ENCODE measurements around the gene TCEANC.

Gene TCEANC

GRCh38 chrX:13697976-13698375 is 45.0 kb downstream of the TCEANC start:
- no peak overlapping the region for H3K4me3 ChIP-seq (ENCODE audit: low read length)
- H3K36me3 ChIP-seq (ENCODE audit: control insufficient read depth, insufficient read depth, low read length) = no peaks in the 10 kb centered on the region
- no peaks in the 10 kb centered on the region for H3K27me3 ChIP-seq (ENCODE audit: control insufficient read depth, insufficient read depth, low read length)
- no peak overlapping the region for H3K9ac ChIP-seq (ENCODE audit: low read length)
- H3K27ac ChIP-seq (ENCODE audit: low read depth, low read length) = no peak overlapping the region
- H3K4me1 ChIP-seq (ENCODE audit: control insufficient read depth, insufficient read depth, low read length) = peaks cover 4% of the 10 kb centered on the region

DNA sequence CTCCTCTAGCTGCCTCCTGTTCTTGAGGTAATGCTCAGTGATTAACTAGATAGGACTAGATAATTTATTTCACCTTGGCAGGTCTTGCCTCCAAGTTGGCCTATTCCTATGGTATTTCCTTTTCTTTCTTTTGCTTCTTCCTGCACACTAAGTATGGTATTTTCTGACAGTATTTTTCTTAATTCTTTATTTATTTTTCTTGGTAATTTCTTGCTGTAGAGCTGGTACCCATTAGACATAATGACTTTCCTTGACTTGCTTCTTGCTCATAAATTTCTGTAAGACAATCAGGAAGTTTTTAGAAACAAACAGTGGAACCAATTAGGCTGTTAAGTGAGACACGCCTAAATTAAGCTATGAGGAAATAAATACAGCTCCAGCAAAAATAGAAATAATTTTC is 45.5 kb downstream of the TCEANC start:
- no peaks in the 10 kb centered on the region for H3K27me3 ChIP-seq (ENCODE audit: control insufficient read depth, insufficient read depth, low read length)
- no peak overlapping the region for H3K27ac ChIP-seq (ENCODE audit: low read depth, low read length)
- no peak overlapping the region for H3K4me3 ChIP-seq (ENCODE audit: low read length)
- no peak overlapping the region for H3K9ac ChIP-seq (ENCODE audit: low read length)
- H3K4me1 ChIP-seq (ENCODE audit: control insufficient read depth, insufficient read depth, low read length) = peaks cover under 1% of the 10 kb centered on the region
- no peaks in the 10 kb centered on the region for H3K36me3 ChIP-seq (ENCODE audit: control insufficient read depth, insufficient read depth, low read length)

- H3K4me3 ChIP-seq (ENCODE audit: low read length) = no peak overlapping the region
- H3K27ac ChIP-seq (ENCODE audit: low read depth, low read length) = no peak overlapping the region
- H3K27me3 ChIP-seq (ENCODE audit: control insufficient read depth, insufficient read depth, low read length) = no peaks in the 10 kb centered on the region
- H3K36me3 ChIP-seq (ENCODE audit: control insufficient read depth, insufficient read depth, low read length) = no peaks in the 10 kb centered on the region
- H3K9ac ChIP-seq (ENCODE audit: low read length) = no peak overlapping the region
- no peaks in the 10 kb centered on the region for H3K4me1 ChIP-seq (ENCODE audit: control insufficient read depth, insufficient read depth, low read length)
These were observed 46.4 kb downstream of the TCEANC start for GRCh38 chrX:13699183-13699826.

GRCh38 chrX:13700380-13700779 is 47.4 kb downstream of the TCEANC start:
- H3K27ac ChIP-seq (ENCODE audit: low read depth, low read length) = no peak overlapping the region
- H3K9ac ChIP-seq (ENCODE audit: low read length) = no peak overlapping the region
- no peaks in the 10 kb centered on the region for H3K4me1 ChIP-seq (ENCODE audit: control insufficient read depth, insufficient read depth, low read length)
- no peak overlapping the region for H3K4me3 ChIP-seq (ENCODE audit: low read length)
- no peaks in the 10 kb centered on the region for H3K27me3 ChIP-seq (ENCODE audit: control insufficient read depth, insufficient read depth, low read length)
- no peaks in the 10 kb centered on the region for H3K36me3 ChIP-seq (ENCODE audit: control insufficient read depth, insufficient read depth, low read length)

GRCh38 chrX:13702111-13702789 is 49.3 kb downstream of the TCEANC start:
- Histone ChIP-seq H3K27me3 (ENCODE audit: control insufficient read depth, insufficient read depth, low read length) (no peaks in the 10 kb centered on the region), H3K27ac (ENCODE audit: low read depth, low read length) (no peak overlapping the region), H3K36me3 (ENCODE audit: control insufficient read depth, insufficient read depth, low read length) (no peaks in the 10 kb centered on the region), H3K4me3 (ENCODE audit: low read length) (no peak overlapping the region), H3K4me1 (ENCODE audit: control insufficient read depth, insufficient read depth, low read length) (no peaks in the 10 kb centered on the region), H3K9ac (ENCODE audit: low read length) (no peak overlapping the region)

GRCh38 chrX:13703135-13703534 is 50.2 kb downstream of the TCEANC start:
- no peaks in the 10 kb centered on the region for H3K27me3 ChIP-seq (ENCODE audit: control insufficient read depth, insufficient read depth, low read length)
- no peak overlapping the region for H3K27ac ChIP-seq (ENCODE audit: low read depth, low read length)
- H3K9ac ChIP-seq (ENCODE audit: low read length) = no peak overlapping the region
- H3K36me3 ChIP-seq (ENCODE audit: control insufficient read depth, insufficient read depth, low read length) = no peaks in the 10 kb centered on the region
- no peaks in the 10 kb centered on the region for H3K4me1 ChIP-seq (ENCODE audit: control insufficient read depth, insufficient read depth, low read length)
- H3K4me3 ChIP-seq (ENCODE audit: low read length) = no peak overlapping the region

DNA sequence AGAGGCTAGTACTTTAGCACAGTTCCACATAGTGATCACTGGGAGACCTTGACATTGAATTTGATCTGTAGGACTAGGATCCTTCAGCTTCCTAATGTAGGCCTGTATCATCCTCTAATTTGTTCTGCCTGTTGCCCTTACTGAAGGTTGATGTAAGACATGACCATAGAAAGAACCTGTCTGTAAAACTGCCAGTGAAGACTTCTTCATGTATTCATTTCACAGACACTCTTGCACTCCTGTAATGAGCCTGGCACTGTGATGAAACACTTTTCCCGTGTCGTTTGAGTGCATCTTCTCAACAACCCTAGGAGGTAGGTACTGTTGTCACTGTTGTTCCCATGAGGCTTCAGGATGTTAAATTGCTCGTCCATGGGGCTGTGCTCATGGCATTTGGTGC is 50.6 kb downstream of the TCEANC start:
- no peaks in the 10 kb centered on the region for H3K36me3 ChIP-seq (ENCODE audit: control insufficient read depth, insufficient read depth, low read length)
- H3K27ac ChIP-seq (ENCODE audit: low read depth, low read length) = no peak overlapping the region
- no peaks in the 10 kb centered on the region for H3K4me1 ChIP-seq (ENCODE audit: control insufficient read depth, insufficient read depth, low read length)
- H3K27me3 ChIP-seq (ENCODE audit: control insufficient read depth, insufficient read depth, low read length) = no peaks in the 10 kb centered on the region
- no peak overlapping the region for H3K9ac ChIP-seq (ENCODE audit: low read length)
- H3K4me3 ChIP-seq (ENCODE audit: low read length) = no peak overlapping the region

DNA sequence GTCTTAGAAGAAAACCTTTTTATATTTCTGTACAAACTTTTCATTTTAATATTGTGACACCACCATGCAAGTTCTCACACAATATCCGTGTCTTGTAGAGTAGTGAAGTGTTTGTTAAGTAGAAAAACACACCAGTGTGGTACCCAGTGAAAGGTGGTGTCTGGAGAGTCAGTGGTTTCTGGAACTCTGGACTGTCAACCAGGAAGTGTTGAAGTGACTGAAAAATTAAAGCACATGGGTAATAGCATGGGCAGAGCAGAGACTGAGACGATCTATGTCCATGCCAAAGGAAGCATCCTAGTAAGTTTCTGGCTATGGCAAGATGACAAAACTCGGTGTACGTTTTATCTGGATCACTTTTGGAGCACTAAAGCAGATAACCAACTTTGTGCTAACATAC is 58.2 kb downstream of the TCEANC start:
- Histone ChIP-seq H3K4me1 (ENCODE audit: control insufficient read depth, insufficient read depth, low read length) (no peaks in the 10 kb centered on the region), H3K9ac (ENCODE audit: low read length) (no peak overlapping the region), H3K27me3 (ENCODE audit: control insufficient read depth, insufficient read depth, low read length) (no peaks in the 10 kb centered on the region), H3K4me3 (ENCODE audit: low read length) (no peak overlapping the region), H3K36me3 (ENCODE audit: control insufficient read depth, insufficient read depth, low read length) (no peaks in the 10 kb centered on the region), H3K27ac (ENCODE audit: low read depth, low read length) (no peak overlapping the region)
